ENCODE results near the gene ACTL6B. TPM values are rescaled to one million over a fixed set of nuclear protein-coding genes. Genes with fewer than 3 reads are reported as not detected.
"Not testable (repeated sequence)": the region's sequence is repeated elsewhere in the genome, so short reads cannot be mapped to it uniquely, and the experiment has no call there.

The ACTL6B gene
- under 1 TPM in 1 of 4 donors, not detected in 3; 0.16 TPM for polyA plus RNA-seq (ENCODE audit: insufficient read length in 4 of 4)

- DNase-seq (ENCODE audit: low read depth in 4 of 4, low spot score in 3 of 4), result peak in 1 of 4 donors; percentile 53
Measured at GRCh38 chr7:100655908-100656674, at the start of gene ACTL6B. TSS of gene ACTL6B (minus strand) at chr7:100656448. CDS start at chr7:100656354, 94 bp downstream.

DNA sequence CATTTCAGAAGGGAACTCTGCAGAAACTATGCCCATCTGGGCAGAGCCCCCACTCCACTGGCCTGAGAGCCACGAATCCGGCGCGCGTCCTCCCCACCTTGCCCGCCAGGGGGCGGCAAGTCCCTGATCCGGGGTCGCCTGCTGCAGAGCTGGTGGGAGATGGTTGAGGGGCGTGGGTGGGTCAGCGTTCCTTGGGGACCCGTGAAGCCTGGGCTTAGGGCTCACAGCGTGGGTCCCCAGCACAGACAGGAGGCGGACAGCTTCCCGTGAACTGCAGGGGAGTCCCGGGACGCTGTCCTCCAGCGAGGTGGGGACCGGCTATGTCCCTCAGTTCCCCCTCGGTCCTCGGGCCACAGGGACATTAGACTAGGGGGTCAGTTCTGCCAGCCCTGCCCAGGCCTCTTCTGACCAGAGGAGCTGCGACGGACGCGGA is 49.1 kb upstream of the ACTL6B start:
- peak; percentile 45 to 76 (median 59) for DNase-seq (ENCODE audit: low read depth in 4 of 4, low spot score in 3 of 4)

GRCh38 chr7:100701089-100701488 is 44.8 kb upstream of the ACTL6B start:
- DNase-seq (ENCODE audit: low read depth in 4 of 4, low spot score in 3 of 4), result not testable (repeated sequence)

- no peak for DNase-seq (ENCODE audit: low read depth in 4 of 4, low spot score in 3 of 4)
Measured at GRCh38 chr7:100699018-100699417, 42.8 kb upstream of the ACTL6B start.

- no peak for DNase-seq (ENCODE audit: low read depth in 4 of 4, low spot score in 3 of 4)
Measured at GRCh38 chr7:100696123-100696521, 39.9 kb upstream of the ACTL6B start.

DNA sequence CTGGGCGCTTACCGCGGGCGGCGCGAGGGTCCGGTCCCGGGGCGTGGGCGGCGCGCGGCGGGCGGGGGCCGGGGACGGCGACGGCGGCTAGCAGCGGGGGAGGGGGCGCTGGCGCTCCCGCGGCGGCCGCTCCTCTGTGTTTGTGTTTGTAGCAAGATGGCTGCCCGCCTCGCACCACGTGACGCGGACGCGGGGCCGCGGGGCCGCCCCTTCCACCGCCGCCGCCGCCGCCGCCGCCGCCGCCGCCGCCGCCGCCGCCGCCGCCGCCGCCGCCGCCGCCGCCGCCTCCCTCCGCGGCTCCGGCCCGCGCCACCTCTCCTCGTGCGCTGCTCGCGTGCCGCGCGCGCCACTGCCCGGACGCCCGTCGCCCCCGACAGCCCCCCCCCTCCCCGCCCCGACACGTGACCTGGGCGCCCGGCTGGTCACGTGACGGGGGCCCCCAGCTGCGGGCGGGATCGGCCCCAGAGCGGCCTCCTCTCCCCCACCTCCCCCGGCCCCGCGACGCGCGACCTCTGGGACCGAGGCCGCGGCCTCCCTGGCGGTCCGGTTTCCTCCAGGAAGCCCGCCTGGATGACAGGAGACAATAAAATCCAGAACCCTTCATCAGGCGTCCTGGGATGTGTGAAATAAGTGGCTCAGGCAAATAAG is 38.0 kb upstream of the ACTL6B start, which contains the start of gene GIGYF1:
Gene GIGYF1, minus strand, starts transcription at position 153 of the 648 bp plus-strand sequence. CDS start 6,012 bp downstream, outside the sequence.
- no peak for DNase-seq (ENCODE audit: low read depth in 4 of 4, low spot score in 3 of 4)

- no peak for DNase-seq (ENCODE audit: low read depth in 4 of 4, low spot score in 3 of 4)
Measured at GRCh38 chr7:100693312-100694097, 37.3 kb upstream of the ACTL6B start.

- no peak for DNase-seq (ENCODE audit: low read depth in 4 of 4, low spot score in 3 of 4)
Measured at GRCh38 chr7:100692578-100692961, 36.3 kb upstream of the ACTL6B start.

GRCh38 chr7:100691676-100692577 is 35.7 kb upstream of the ACTL6B start:
- DNase-seq (ENCODE audit: low read depth in 4 of 4, low spot score in 3 of 4), result peak in 2 of 4 donors; percentile 71 to 76

GRCh38 chr7:100689230-100690135 is 33.2 kb upstream of the ACTL6B start:
- no peak for DNase-seq (ENCODE audit: low read depth in 4 of 4, low spot score in 3 of 4)

DNA sequence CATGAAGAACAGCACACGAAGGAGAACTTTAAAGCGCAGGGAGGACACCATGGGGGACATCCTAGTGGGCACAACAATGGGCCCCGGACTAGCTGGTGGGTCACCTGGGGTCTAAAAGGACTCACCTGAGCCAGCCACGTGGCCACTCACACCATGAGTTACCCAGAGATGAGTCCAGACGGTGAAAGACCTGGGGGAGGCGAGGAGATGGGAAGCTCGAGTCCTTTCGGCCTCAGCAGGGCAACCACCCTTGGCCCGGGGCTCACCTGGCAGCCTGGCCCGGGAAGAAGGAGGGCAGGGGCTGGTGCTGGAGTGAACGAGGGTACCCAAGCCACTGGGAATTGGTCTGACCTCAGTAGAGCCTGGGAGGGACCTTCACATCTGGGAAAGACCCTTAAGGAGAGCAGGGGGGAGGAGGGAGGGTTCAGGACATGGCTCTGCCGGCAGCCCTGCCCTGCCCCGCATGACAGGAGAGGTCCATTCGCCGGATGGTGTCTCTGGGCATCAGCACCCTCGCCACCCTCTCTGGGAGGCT is 32.1 kb upstream of the ACTL6B start:
- no peak for DNase-seq (ENCODE audit: low read depth in 4 of 4, low spot score in 3 of 4)

DNA sequence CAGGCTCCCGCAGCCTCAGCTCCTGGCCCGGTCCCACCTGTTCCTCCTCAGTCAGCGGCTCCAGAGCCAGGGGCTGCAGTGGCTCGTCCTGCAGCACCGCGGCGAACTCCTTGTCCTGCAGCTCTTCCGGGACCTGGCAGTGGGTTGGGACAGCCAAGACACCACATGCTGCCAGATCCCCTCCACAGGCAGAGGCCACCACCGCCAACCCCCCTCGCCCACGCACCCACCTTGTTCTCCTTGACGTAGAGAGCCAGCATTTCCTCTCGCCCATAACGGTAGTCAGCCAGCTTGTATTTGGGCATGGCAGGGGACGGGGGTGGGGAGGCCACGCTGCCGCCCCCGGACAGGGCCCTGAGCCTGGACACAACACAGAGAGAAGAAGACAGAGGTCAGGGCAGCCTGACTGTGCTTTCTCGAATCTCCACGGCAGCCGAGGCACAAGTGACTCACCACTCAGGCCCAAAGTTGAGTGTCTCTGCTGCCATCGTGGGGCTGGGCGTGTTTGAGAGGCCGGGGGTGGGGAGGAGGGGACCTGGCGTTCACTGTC is 31.6 kb upstream of the ACTL6B start:
- DNase-seq (ENCODE audit: low read depth in 4 of 4, low spot score in 3 of 4), result no peak

- no peak for DNase-seq (ENCODE audit: low read depth in 4 of 4, low spot score in 3 of 4)
Measured at GRCh38 chr7:100687261-100687660, 31.0 kb upstream of the ACTL6B start.

DNA sequence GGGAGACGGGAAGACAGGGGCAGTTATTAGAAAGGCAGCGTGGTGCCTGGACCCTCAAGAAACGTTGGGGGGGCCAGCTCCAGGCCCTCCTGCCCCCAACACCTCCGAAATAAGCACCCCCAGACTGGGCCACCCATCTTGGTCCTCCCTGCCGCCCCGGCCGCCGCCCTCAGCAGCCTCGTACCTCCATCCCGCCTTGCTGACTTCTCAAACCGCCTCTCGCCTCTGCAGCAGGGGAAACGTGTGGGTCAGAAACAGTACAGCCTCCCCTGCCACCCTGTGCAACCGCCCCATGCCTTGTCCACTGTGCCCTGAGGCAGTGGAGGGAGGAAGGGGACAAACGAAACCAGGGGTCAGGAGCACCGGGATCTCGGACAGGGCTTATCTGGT is 30.6 kb upstream of the ACTL6B start:
- no peak for DNase-seq (ENCODE audit: low read depth in 4 of 4, low spot score in 3 of 4)

- DNase-seq (ENCODE audit: low read depth in 4 of 4, low spot score in 3 of 4), result no peak
Measured at GRCh38 chr7:100686201-100686821, 30.1 kb upstream of the ACTL6B start.

DNA sequence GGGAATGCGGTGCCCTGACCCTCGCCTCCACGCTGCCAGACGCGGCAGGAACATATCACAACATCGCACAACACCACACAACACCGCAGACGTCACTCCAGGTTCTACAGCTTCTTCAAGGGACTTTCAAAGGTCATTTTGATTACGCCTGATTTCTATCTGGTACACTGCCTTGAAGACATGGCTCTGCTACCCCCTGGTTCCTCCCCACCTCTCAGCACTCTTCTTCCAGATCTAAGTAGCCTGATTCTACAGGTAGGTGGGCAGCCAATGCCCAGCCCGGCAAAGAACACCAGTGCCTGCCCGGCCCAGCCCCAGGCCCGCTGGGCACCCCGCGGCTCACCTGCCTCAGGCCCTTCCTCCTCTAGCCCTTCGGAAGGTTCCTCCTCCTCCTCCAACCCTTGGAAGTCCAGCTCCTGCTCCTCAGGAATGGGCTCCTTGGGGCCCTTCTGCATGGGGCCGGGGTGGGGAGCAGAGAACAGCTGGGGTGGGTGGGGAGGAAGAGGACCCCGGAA is 29.4 kb upstream of the ACTL6B start:
- DNase-seq (ENCODE audit: low read depth in 4 of 4, low spot score in 3 of 4), result no peak

- no peak for DNase-seq (ENCODE audit: low read depth in 4 of 4, low spot score in 3 of 4)
Measured at GRCh38 chr7:100685049-100685605, 28.9 kb upstream of the ACTL6B start.

Measured in right renal pelvis (tissue), 4 donors.